Measurements from ENCODE around the gene BRAP.
"Not testable (repeated sequence)": the region's sequence is repeated elsewhere in the genome, so short reads cannot be mapped to it uniquely, and the experiment has no call there.

Gene BRAP

DNA sequence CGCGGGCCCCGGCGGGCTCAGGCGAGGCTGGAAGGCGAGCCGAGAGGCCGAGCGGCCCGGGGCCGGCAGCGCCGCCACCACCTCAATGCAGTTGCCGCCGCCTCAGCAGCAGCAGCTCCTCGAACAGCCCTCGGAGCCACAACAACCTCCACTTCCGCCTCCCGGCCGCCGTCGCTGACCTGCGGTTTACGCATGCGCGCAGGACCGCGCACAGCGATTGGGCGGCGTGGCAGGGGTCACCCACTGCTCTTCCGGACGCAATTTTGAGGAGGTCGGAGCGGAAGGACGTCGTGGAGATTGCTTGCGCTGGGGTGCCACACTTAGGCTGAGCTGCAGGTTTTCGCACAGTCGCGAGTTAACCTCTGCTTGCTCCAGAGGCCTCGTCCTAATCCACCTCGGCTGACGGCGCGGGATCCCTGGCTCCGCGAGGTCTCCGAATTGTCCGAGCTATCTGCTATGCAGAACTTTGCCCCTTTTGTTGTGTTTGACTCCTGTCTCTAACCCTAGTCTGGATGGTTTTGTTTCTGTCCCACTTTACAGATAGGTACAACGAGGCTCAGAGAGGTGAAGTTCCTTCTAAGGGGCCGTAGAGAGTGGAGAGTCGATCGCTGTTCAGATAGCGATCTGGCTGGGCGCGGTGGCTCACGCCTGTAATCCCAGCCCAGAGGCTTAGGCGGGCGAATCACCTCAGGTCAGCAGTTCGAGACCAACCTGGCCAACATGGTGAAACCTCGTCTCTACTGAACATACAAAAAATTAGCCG lies at the start of gene BRAP, which contains the start of gene ACAD10:
Gene BRAP (minus strand): TSS at position 146 of the 763 bp plus-strand sequence. CDS start 164 bp downstream, outside the sequence.
Gene ACAD10 (plus strand): TSS at position 243 of the 763 bp plus-strand sequence. CDS start 6,657 bp downstream, outside the sequence.
- FAIRE-seq (peak; percentile 96), DNase-seq (ENCODE audit: extremely low spot score, insufficient read length, low read depth) (peak; percentile 97)

GRCh38 chr12:111733340-111733915 lies 47.7 kb upstream of the BRAP start:
- FAIRE-seq (no peak), DNase-seq (ENCODE audit: extremely low spot score, insufficient read length, low read depth) (no peak)

GRCh38 chr12:111732786-111733185 lies 47.0 kb upstream of the BRAP start:
- no peak for DNase-seq (ENCODE audit: extremely low spot score, insufficient read length, low read depth)
- no peak for FAIRE-seq

GRCh38 chr12:111730420-111730819 lies 44.7 kb upstream of the BRAP start:
- FAIRE-seq (no peak), DNase-seq (ENCODE audit: extremely low spot score, insufficient read length, low read depth) (no peak)

DNA sequence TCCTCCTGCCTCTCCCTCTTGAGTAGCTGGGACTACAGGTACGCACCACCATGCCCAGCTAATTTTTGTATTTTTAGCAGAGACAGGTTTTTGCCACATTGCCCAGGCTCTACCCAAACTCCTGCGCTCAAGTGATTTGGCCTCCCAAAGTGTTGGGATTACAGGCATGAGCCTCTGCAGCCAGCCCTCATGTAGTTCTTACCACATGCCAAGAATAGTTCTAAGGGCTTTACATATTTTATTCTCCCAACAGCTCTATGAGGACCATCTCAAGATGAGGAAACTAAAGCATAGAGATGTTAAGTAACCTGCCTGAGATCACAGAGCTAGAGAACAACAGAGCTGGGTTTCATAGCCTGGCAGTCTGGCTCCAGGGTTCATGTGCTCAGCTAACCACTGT lies 43.0 kb upstream of the BRAP start:
- FAIRE-seq (no peak), DNase-seq (ENCODE audit: extremely low spot score, insufficient read length, low read depth) (no peak)

GRCh38 chr12:111723646-111724360 lies 38.0 kb upstream of the BRAP start:
- FAIRE-seq; DNase-seq (ENCODE audit: extremely low spot score, insufficient read length, low read depth): not testable (repeated sequence)

GRCh38 chr12:111720457-111720856 lies 34.7 kb upstream of the BRAP start:
- peak; percentile 38 for FAIRE-seq
- DNase-seq (ENCODE audit: extremely low spot score, insufficient read length, low read depth), result no peak

DNA sequence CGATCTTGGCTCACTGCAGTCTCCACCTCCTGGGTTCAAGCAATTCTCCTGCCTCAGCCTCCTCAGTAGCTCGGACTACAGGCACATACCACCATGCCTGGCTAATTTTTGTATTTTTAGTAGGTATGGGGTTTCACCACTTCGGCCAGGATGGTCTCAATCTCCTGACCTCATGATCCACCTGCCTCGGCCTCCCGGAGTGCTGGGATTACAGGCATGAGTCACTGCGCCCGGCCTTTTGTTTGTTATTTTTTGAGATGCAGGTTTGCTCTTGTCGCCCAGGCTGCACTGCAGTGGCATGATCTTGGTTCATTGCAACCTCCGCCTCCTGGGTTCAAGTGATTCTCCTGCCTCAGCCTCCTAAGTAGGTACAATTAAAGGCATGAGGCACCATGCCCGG lies 33.6 kb upstream of the BRAP start:
- not testable (repeated sequence) for DNase-seq (ENCODE audit: extremely low spot score, insufficient read length, low read depth)

GRCh38 chr12:111715279-111715678 lies 29.5 kb upstream of the BRAP start:
- no peak for FAIRE-seq
- DNase-seq (ENCODE audit: extremely low spot score, insufficient read length, low read depth), result no peak

More for the DNA sequence above, 33.6 kb upstream of the BRAP start:
- FAIRE-seq, result not testable (repeated sequence)

DNA sequence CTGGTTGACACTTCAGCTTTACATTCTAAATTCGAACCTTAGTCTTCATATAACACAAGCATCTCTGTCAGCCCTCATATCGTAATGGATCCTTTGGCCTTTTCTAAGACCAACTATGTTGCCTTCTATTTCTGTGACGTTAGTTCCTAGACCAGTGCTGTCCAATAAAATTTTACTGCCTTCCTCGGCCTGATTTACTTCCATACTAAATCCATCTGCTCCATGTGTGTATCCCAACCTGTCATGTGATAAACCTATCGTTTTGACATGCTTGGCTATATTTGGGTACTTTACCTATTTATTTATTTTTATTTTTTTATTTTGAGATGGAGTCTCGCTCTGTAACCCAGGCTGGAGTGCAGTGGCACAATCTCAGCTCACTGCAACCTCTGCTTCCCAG lies 20.4 kb upstream of the BRAP start:
- FAIRE-seq, result no peak
- DNase-seq (ENCODE audit: extremely low spot score, insufficient read length, low read depth), result no peak

- no peak for FAIRE-seq
Observed at GRCh38 chr12:111705672-111706071, 19.9 kb upstream of the BRAP start.

DNA sequence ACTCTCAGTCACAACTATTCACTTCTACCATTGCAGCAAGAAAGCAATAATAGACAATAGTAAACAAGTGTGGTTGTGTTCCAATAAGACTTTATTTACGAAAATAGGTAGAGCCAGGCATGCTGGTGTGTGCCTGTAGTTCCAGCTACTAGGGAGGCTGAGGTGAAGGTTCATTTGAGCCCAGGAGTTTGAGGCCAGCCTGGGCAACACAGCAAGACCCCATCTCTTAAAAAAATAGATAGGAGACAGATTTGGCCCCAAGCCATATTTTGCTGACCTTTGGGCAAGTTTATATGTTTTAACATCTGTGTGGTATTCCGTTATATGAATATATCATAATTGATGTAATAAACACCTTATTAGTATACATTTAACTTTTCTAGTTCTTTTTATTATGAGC lies 14.2 kb upstream of the BRAP start:
- FAIRE-seq (no peak), DNase-seq (ENCODE audit: extremely low spot score, insufficient read length, low read depth) (no peak)

More at GRCh38 chr12:111705672-111706071, 19.9 kb upstream of the BRAP start:
- DNase-seq (ENCODE audit: extremely low spot score, insufficient read length, low read depth), result no peak

DNA sequence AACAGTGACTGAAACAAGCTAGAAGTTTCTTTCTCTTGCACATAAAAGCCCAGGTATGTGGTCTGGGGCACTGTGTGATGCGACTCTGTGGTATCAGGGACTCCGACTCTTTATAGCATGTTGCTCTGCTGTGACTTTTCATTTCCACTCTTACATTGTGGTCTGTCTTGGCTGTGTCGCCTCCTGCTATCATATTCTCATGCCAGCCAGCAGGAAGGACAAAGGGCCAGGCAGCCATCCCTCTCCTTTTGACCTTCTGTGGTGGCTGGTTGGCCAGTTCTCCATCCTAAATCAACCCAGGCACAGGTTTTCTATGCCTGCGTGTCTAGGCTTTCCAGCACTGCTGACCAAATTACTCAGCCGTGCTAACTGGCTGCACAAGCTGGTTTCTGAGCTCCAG lies 8.1 kb upstream of the BRAP start:
- FAIRE-seq, result no peak
- no peak for DNase-seq (ENCODE audit: extremely low spot score, insufficient read length, low read depth)

DNA sequence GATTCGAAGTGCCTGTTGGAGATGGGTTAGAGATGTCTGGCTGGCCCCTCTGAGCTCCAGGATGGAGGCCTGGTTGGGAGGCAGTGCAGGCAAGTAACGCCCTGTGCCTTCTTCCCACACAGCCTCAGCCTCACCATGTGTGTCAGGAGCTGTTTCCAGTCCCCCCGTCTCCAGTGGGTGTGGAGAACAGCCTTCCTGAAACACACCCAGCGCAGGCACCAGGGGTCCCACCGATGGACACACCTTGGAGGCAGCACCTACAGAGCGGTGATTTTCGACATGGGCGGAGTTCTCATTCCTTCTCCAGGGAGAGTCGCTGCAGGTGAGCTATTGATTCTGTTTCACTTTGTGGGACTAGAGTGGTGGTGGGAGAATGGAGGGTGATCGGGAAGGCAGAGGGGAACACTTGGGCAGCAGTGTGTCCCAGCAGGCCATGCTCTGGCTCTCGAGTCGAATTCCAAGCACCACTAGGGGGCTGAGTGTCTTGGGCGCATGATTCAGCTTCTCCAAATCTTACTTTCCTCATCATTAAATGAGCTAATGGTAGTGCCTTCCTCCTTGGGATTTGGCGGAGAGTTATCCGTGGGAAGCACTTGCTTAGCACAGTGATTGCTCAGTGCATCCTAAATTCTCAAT lies 6.9 kb upstream of the BRAP start:
- FAIRE-seq, result no peak

GRCh38 chr12:111691262-111691661 lies 5.5 kb upstream of the BRAP start:
- DNase-seq (ENCODE audit: extremely low spot score, insufficient read length, low read depth), result no peak
- FAIRE-seq, result no peak

More for the DNA sequence above, 6.9 kb upstream of the BRAP start:
- no peak for DNase-seq (ENCODE audit: extremely low spot score, insufficient read length, low read depth)

DNA sequence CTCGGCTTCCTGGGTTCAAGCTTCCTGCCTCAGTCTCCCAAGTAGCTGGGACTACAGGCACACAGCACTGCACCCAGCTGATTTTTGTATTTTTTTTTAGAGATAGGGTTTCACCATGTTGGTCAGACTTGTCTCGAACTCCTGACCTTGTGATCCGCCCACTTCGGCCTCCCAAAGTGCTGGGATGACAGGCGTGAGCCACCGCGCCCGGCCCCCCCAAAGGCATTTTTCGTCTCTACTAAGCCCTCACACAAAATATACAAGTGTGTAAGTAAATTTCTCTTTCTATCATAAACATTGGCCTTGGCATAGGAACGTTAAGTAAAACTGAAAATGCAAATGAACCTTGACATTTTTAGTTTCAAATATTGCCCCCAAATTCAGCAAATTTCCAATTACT lies 2.2 kb upstream of the BRAP start:
- DNase-seq (ENCODE audit: extremely low spot score, insufficient read length, low read depth) (no peak), FAIRE-seq (no peak)

- FAIRE-seq (no peak), DNase-seq (ENCODE audit: extremely low spot score, insufficient read length, low read depth) (no peak)
Observed at GRCh38 chr12:111687255-111687654, 1.5 kb upstream of the BRAP start.

DNA sequence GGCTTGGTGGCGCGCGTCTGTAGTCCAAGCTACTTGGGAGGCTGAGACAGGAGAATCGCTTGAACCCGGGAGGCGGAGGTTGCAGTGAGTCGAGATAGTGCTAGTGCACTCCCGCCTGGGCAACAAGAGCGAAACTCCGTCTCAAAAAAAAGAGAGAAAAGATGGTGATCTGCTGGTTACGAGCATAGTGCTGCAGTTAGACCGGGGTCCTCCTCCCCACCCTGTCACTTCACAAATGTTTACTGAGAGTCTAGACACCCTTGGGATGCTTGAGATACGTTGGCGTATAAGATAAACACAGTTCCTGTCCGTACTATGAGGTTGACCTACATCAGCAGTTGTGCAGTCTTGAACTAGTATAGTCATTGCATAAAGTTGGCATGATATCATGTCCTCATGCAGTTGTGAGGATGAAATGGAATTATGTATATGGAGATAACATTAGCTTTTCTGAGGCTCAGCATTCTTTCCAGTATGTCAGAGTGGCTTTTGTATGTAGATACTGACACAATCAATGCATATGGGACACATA lies 884 bp upstream of the BRAP start:
- no peak for DNase-seq (ENCODE audit: extremely low spot score, insufficient read length, low read depth)
- no peak for FAIRE-seq

GRCh38 chr12:111685322-111685810 lies 390 bp downstream of the BRAP start:
- DNase-seq (ENCODE audit: extremely low spot score, insufficient read length, low read depth) (no peak), FAIRE-seq (no peak)
